GM19468 (cell line): ENCODE data around the gene C16orf96.

ENCODE experiments used
- ATAC-seq: cut with Tn5 transposase; IDR thresholded peaks from one replicate; pipeline ENCODE4 v1.9.1; 2021; ENCODE audit warnings: mild to moderate bottlenecking, moderate library complexity, moderate number of reproducible peaks; ENCODE audit not compliant: unreplicated experiment; ENCODE audit errors: extremely low read depth

The C16orf96 gene

GRCh38 chr16:4637501-4638166 lies 81.5 kb downstream of the C16orf96 start:
- no peak for ATAC-seq

GRCh38 chr16:4639899-4640509 lies 83.9 kb downstream of the C16orf96 start:
- no peak for ATAC-seq

GRCh38 chr16:4640572-4641305 lies 84.6 kb downstream of the C16orf96 start:
- no peak for ATAC-seq

GRCh38 chr16:4641306-4641687 lies 85.2 kb downstream of the C16orf96 start:
- no peak for ATAC-seq

- no peak for ATAC-seq
Measured at GRCh38 chr16:4641895-4642294, 85.8 kb downstream of the C16orf96 start.

- ATAC-seq: no peak
Measured at GRCh38 chr16:4646773-4647643, 90.9 kb downstream of the C16orf96 start.

- no peak for ATAC-seq
Measured at GRCh38 chr16:4647644-4647980, 91.5 kb downstream of the C16orf96 start.

GRCh38 chr16:4648917-4649316 lies 92.8 kb downstream of the C16orf96 start:
- no peak for ATAC-seq

- ATAC-seq: no peak
Measured at GRCh38 chr16:4649744-4650442, 93.8 kb downstream of the C16orf96 start.
